ENCODE results near the gene SYCN. TPM values are rescaled to one million over a fixed set of nuclear protein-coding genes. Genes with fewer than 3 reads are reported as not detected.

SYCN gene
- total RNA-seq, 1 donor from 2014 or later = not detected

DNA sequence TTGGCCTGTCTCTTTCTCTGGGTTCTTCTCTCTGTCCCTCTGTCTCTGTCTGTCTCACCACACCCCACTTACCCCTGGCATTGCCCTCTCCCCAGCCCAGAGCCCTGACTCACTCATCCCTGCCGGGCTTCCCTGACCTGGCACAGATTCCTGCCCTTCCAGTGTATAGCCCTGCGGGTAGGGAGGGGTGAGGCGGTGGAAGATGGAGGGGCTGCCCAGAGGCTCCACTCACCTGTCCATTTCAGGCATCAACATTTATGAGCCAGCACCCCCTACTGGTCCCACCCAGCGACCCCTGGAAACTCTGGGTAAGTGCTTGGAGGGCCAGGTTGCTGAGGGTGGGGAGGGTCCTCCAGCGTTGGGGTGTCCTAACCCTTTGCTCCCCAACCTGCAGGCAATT is 6.3 kb downstream of the SYCN start:
- no peak for ATAC-seq
- intact Hi-C loops (cut with micrococcal nuclease) = no loop called here
- DNase-seq = no peak

DNA sequence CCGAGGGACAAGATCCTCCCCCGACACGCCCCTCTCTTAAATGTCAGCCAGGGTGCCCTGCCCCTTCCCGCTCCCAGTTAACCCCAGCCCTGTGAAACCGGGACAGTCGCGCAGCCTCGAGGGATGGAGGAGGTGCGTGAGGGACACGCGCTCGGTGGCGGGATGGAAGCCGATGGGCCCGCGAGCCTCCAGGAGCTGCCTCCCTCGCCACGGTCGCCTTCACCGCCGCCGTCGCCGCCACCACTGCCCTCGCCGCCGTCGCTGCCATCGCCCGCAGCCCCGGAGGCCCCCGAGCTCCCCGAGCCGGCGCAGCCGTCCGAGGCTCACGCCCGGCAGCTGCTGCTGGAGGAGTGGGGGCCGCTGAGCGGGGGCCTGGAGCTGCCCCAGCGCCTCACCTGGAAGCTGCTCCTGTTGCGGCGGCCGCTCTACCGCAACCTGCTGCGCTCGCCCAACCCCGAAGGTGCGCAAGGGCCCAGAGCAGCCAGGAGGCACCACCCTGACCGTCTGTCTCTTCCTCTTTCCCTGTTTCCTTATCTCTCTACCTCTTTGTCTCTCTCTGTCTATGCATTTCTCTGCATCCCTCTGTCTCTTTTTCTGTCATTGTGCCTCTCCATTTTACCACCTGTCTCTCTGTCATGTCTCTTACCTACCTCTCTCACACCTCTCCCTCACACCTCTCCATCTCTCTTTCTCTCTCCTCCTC is 7.1 kb downstream of the SYCN start, which contains the start of gene NCCRP1:
NCCRP1 (plus strand) TSS at position 105 of the 703 bp plus-strand sequence; CDS start at position 124, 19 bp downstream.
- ATAC-seq (no peak), DNase-seq (no peak)
- intact Hi-C loops (cut with micrococcal nuclease) = no loop called here

- intact Hi-C loops (cut with micrococcal nuclease) = no loop called here
- ATAC-seq (no peak), DNase-seq (no peak)
Observed at GRCh38 chr19:39196320-39196719, 7.7 kb downstream of the SYCN start.

DNA sequence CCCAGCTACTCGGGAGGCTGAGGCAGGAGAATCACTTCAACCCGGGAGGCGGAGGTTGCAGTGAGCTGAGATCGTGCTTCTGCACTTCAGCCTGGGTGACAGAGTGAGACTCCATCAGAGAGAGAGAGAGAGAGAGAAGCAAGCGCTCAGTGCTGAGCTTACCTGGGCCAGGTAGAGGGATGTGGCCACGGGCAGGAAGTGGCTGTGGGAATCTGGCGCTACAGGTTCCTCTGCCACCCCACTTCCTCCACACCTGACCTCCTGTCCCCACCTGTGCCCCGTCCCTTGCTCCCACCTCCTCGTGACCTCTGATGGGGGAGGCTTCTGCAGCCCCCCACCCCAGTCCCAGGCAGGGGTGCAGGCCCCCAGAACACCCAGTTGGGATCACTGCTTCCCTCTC is 8.3 kb downstream of the SYCN start:
- DNase-seq (no peak), ATAC-seq (no peak)
- intact Hi-C loops (cut with micrococcal nuclease) = no loop called here

DNA sequence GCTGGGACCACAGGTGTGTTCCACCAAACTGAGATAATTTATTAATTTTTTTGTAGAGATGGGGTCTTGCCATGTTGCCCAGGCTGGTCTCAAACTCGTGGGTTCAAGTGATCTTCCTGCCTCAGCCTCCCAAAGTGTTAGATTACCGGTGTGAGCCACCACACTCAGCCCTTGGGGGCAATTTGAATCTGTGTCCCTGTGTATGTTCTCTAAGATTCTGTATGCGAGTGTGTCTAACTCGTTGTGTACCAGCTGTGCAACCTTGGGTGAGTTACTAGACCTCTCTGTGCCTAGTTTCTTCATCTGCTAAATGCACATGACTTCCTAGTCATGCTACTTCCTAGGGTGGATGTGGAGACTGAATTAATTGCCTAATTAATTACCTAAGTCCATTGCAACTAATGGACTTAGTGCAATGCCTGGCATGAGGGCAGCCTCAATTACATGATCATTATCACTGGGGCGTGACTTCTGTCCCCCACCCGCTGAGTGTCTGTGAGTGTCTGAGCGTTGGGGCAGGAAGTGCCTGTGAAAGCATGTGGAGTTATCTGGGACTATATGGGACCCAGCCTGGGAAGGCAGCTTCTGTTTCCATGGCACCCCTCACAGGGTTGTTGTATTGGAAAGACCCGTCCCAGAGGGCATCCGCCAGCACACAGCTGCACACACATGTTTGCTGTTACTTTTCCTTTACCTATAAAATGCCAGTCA is 9.1 kb downstream of the SYCN start:
- DNase-seq = no peak
- intact Hi-C loops (cut with micrococcal nuclease) = no loop called here
- no peak for ATAC-seq

DNA sequence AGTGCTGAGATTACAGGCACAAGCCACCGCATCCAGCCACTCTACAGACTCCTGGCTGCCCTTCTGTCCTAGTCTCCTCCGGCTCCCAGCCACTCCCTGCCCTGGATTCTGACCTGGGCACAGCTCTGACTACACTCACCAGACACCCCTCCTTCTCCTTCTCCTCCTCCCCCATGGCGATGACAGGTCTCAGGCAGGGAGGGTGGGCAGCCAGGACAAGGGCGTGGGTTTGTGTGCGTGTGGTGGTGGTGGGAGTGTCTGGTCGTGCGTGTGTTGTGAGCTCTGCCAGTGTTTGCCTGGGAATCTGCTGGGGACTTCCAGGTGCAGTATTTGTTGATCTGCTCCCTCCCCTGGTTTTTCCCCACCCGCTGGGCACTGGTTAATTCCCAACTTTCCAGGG is 10.3 kb downstream of the SYCN start:
- DNase-seq (no peak), ATAC-seq (peak; percentile 72)
- intact Hi-C loops (cut with micrococcal nuclease) = no loop called here

- intact Hi-C loops (cut with micrococcal nuclease) = no loop called here
- ATAC-seq (no peak), DNase-seq (no peak)
Observed at GRCh38 chr19:39192846-39193245, 11.2 kb downstream of the SYCN start.

- intact Hi-C loops (cut with micrococcal nuclease) = no loop called here
- DNase-seq (no peak), ATAC-seq (no peak)
Observed at GRCh38 chr19:39190768-39191167, 13.3 kb downstream of the SYCN start.

GRCh38 chr19:39188960-39189359 is 15.1 kb downstream of the SYCN start:
- DNase-seq (no peak), ATAC-seq (no peak)
- intact Hi-C loops (cut with micrococcal nuclease) = loop anchor here (10.0 kb wide), 1 partner anchor 74 kb away; no protein-coding TSS in a partner anchor

- ATAC-seq (peak; percentile 34), DNase-seq (no peak)
- intact Hi-C loops (cut with micrococcal nuclease) = loop anchor here (10.0 kb wide), 1 partner anchor 73 kb away; no protein-coding TSS in a partner anchor
Observed at GRCh38 chr19:39187552-39187943, 16.5 kb downstream of the SYCN start.

DNA sequence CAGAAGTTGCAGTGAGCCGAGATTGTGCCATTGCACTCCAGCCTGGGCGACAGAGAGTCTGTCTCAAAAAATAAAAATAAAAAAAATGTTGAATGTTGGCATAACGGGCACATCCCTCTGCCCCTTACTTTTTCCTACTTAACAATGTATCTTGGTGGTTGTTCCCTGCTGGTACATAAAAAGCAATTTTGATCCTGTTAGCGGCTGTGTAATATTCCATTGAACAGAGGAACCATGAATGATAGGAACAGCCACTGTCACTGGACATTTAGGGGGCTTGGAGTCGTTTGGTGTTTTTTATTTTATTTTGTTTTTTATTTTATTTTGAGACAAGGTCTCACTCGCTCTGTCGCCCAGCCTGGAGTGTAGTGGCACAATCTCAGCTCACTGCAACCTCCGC is 17.7 kb downstream of the SYCN start:
- ATAC-seq = no peak
- no peak for DNase-seq

GRCh38 chr19:39183104-39183503 is 21.0 kb downstream of the SYCN start:
- ATAC-seq (no peak), DNase-seq (no peak)
- intact Hi-C loops (cut with micrococcal nuclease) = loop anchor here (10.0 kb wide), 1 partner anchor 68 kb away; no protein-coding TSS in a partner anchor

More for the DNA sequence above, 17.7 kb downstream of the SYCN start:
- intact Hi-C loops (cut with micrococcal nuclease) = loop anchor here (10.0 kb wide), 1 partner anchor 72 kb away; no protein-coding TSS in a partner anchor

DNA sequence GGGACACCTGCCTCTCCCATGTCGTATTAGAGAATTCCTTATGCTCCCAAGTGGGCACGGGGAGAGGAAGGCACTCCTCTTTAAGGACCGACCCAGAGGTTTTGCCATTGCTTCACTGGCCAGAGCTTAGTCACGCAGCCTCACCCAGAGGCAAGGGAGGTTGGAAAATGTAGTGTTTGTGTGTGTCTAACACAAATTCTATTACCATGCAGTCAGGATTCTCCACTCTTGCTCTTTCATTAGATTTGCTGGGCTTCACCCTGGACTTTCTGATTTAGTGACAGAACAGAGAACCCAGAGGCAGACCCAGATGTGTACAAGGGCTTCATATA is 21.9 kb downstream of the SYCN start:
- ATAC-seq = no peak
- intact Hi-C loops (cut with micrococcal nuclease) = loop anchor here (10.0 kb wide), 1 partner anchor 67 kb away; no protein-coding TSS in a partner anchor
- DNase-seq = no peak

DNA sequence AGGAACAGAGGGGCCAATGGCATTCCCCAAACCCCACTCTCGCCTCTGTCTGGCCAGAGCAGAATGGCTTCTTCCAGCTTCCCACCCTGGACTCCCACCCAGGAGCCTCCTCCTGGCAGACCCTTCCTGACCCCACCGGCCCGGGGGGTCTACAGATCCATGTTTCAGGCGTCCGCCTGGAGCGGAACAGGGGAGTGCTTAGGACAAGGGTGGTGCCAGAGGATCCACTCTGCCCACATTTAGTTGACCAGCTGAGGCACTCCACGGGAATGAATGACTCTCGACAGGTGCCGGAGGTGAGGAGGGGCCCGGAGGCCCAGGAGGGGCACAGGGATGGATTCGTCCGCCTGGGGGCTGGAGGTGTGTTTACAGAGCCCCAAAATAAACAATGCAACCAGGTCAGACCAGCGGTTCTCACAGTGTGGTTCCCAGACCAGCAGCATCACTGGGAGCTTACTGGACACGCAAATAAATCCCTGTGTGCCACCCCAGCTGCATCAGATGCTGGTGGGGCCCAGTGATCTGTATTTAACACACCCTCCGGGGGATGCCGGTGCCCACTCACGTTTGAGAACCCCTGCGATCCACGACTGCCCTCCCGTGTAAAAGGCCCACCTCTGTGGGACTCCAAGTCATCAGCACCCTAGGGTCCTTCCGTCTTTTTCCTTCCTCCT is 22.4 kb downstream of the SYCN start:
- intact Hi-C loops (cut with micrococcal nuclease) = loop anchor here (10.0 kb wide), 1 partner anchor 67 kb away; no protein-coding TSS in a partner anchor
- DNase-seq = no peak
- no peak for ATAC-seq

GRCh38 chr19:39180749-39181148 is 23.3 kb downstream of the SYCN start:
- ATAC-seq (no peak), DNase-seq (no peak)
- intact Hi-C loops (cut with micrococcal nuclease) = loop anchor here (10.0 kb wide), 1 partner anchor 66 kb away; no protein-coding TSS in a partner anchor

GRCh38 chr19:39179754-39180153 is 24.3 kb downstream of the SYCN start:
- DNase-seq = no peak
- intact Hi-C loops (cut with micrococcal nuclease) = loop anchor here (10.0 kb wide), 1 partner anchor 65 kb away; no protein-coding TSS in a partner anchor
- no peak for ATAC-seq

DNA sequence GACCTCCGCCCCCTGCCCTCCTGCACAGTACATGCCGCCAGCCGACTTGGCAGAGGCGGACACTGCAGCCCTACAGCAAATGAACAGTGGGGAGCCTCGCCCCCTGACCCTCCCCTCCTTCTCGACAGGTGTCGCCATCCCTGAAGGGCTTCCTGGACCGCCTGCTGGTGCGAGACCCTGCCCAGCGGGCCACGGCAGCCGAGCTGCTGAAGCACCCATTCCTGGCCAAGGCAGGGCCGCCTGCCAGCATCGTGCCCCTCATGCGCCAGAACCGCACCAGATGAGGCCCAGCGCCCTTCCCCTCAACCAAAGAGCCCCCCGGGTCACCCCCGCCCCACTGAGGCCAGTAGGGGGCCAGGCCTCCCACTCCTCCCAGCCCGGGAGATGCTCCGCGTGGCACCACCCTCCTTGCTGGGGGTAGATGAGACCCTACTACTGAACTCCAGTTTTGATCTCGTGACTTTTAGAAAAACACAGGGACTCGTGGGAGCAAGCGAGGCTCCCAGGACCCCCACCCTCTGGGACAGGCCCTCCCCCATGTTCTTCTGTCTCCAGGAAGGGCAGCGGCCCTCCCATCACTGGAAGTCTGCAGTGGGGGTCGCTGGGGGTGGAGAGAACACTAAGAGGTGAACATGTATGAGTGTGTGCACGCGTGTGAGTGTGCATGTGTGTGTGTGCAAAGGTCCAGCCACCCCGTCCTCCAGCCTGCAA is 25.6 kb downstream of the SYCN start:
- ATAC-seq (no peak), DNase-seq (no peak)
- intact Hi-C loops (cut with micrococcal nuclease) = no loop called here

- intact Hi-C loops (cut with micrococcal nuclease) = no loop called here
- ATAC-seq (no peak), DNase-seq (no peak)
Observed at GRCh38 chr19:39177736-39178135, 26.3 kb downstream of the SYCN start.

DNA sequence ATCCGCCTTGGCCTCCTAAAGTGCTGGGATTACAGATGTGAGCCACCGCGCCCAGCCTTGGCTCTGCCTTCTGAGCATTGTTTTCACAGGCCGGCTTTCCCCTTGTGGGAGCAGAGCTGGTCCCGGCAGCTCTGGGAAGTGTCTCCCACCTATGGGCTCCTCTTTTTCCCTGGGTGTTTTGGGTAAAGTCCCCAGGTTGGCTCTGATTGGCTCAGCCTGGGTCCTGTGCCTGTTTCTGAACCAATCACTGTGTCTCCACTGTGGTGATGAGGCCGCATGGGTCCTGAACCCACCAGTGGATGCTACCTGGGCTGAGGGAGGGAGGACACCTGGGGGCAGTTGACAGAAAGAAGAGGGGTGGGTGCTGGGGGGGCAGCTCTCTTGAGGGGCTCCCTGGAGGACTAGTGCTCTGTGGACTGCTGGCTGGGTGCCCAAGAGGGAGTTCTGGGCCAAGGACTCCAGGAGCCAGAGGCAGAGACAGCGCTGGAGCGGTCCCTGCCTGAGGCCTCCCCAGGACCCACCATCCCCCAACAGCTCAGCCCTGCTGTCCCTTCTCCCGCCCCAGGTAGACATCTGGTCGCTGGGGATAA is 26.9 kb downstream of the SYCN start:
- ATAC-seq (no peak), DNase-seq (no peak)
- intact Hi-C loops (cut with micrococcal nuclease) = no loop called here
